H1 (cell line): ENCODE measurements around the gene MATR3. TPM values are rescaled to one million over a fixed set of nuclear protein-coding genes. Genes with fewer than 3 reads are reported as not detected.
A peak's percentile ranks its signal among the peaks of the same experiment; 100 is the strongest.

Experiments
- CTCF ChIA-PET: fragments of 300-600 bp; sonication (Branson Sonifier 250); formaldehyde crosslinking; loops from one replicate; lab custom pipeline; 2021; ENCODE audit not compliant: partially characterized antibody; lab: Charles Lee
- POLR2A ChIA-PET: fragments of 300-600 bp; sonication (Branson Sonifier 250); formaldehyde crosslinking; loops from one replicate; lab custom pipeline; 2021; ENCODE audit warnings: inconsistent platforms; ENCODE audit not compliant: partially characterized antibody; lab: Charles Lee
- DNase-seq, 2 experiments: peaks; one replicate each; pipeline versions ENCODE4 v3.0.0 to v3.0.0-alpha.2; 2010 to 2022; ENCODE audit warnings: low spot score in 2 of 2, low read depth in 1 of 2, mixed read lengths in 1 of 2
- FAIRE-seq: peaks from 2 replicates; lab custom pipeline; 2011; peaks lifted over from hg19 to GRCh38; lab: Jason Lieb, UNC
- H2AFZ ChIP-seq: 2 replicates; pipeline ENCODE4 v1.8.1; 2012; ENCODE audit warnings: low read length, inconsistent platforms
- H2AK5ac ChIP-seq: 2 replicates; pipeline ENCODE4 v1.6.1; 2013; ENCODE audit warnings: low read depth, low read length
- H2BK120ac ChIP-seq: replicated peaks from 2 replicates; pipeline ENCODE3; 2013; ENCODE audit warnings: low read depth, low read length, inconsistent platforms
- H2BK12ac ChIP-seq: 2 replicates; pipeline ENCODE4 v1.6.1; 2013; ENCODE audit warnings: low read depth, low read length
- H2BK15ac ChIP-seq: 2 replicates; pipeline ENCODE4 v1.6.1; 2013; ENCODE audit warnings: low read length
- H2BK20ac ChIP-seq: 2 replicates; pipeline ENCODE4 v1.6.1; 2013; ENCODE audit warnings: low read length
- H2BK5ac ChIP-seq: 2 replicates; pipeline ENCODE4 v1.6.1; 2013; ENCODE audit warnings: low read depth, low read length
- H3K14ac ChIP-seq: 2 replicates; pipeline ENCODE4 v1.6.1; 2013; ENCODE audit warnings: inconsistent platforms; ENCODE audit not compliant: insufficient read length
- H3K18ac ChIP-seq: 2 replicates; pipeline ENCODE4 v1.6.1; 2013; ENCODE audit warnings: low read length; ENCODE audit errors: extremely low read depth
- H3K23ac ChIP-seq: 2 replicates; pipeline ENCODE4 v1.6.1; 2013; ENCODE audit warnings: inconsistent platforms; ENCODE audit not compliant: insufficient read length
- H3K23me2 ChIP-seq: 2 replicates; pipeline ENCODE4 v1.6.1; 2013; ENCODE audit warnings: low read depth, low read length
- H3K27ac ChIP-seq: 2 replicates; pipeline ENCODE4 v1.6.1; 2011; ENCODE audit warnings: low read depth, low read length, inconsistent platforms
- H3K27me3 ChIP-seq, 4 experiments: replicated peaks in 1 of 4; 1 replicate in 1 of 4; 2 replicates in 3 of 4; pipeline versions ENCODE4 v1.6.1 to v1.8.1; 2011 to 2013; ENCODE audit warnings: low read length in 3 of 4, mild to moderate bottlenecking in 3 of 4, inconsistent platforms in 2 of 4, mixed read lengths in 2 of 4, moderate library complexity in 1 of 4; ENCODE audit not compliant: control insufficient read depth in 3 of 4, insufficient read depth in 3 of 4; ENCODE audit errors: extremely low read depth in 1 of 4
- H3K36me3 ChIP-seq, 4 experiments: 2 replicates each; pipeline versions ENCODE4 v1.6.1 to v1.8.1; 2011 to 2013; ENCODE audit warnings: mild to moderate bottlenecking in 4 of 4, low read length in 3 of 4, moderate library complexity in 2 of 4, control low read depth in 1 of 4, inconsistent platforms in 1 of 4; ENCODE audit not compliant: insufficient read depth in 4 of 4, control insufficient read depth in 2 of 4
- H3K4ac ChIP-seq: replicated peaks from 2 replicates; pipeline ENCODE3; 2013; ENCODE audit warnings: low read length, low read depth, mixed read lengths, inconsistent platforms; ENCODE audit not compliant: insufficient read length
- H3K4me1 ChIP-seq, 4 experiments: replicated peaks in 1 of 4; 1 replicate in 1 of 4; 2 replicates in 3 of 4; pipeline versions ENCODE4 v1.6.1 to v1.8.1; 2011 to 2013; ENCODE audit warnings: low read length in 3 of 4, inconsistent platforms in 2 of 4, mixed read lengths in 1 of 4; ENCODE audit not compliant: insufficient read depth in 4 of 4, control insufficient read depth in 3 of 4
- H3K4me2 ChIP-seq, 2 experiments: 2 replicates each; pipeline versions ENCODE4 v1.6.1 to v1.8.1; 2011 to 2013; ENCODE audit warnings: low read depth in 2 of 2, low read length in 2 of 2, control low read depth in 1 of 2, inconsistent platforms in 1 of 2, mild to moderate bottlenecking in 1 of 2; ENCODE audit not compliant: insufficient read depth in 1 of 2
- H3K4me3 ChIP-seq, 4 experiments: fragments of 200-600, 300-600 bp in 1 of 4; sonication (generic), shearing (Covaris generic), sonication (Bioruptor Twin) in 1 of 4; 2 replicates each; pipeline versions ENCODE4 v1.5.1 to v1.8.1; 2011 to 2016; ENCODE audit warnings: low read length in 4 of 4, low read depth in 3 of 4, control low read depth in 2 of 4, inconsistent platforms in 2 of 4, mild to moderate bottlenecking in 2 of 4, mixed read lengths in 1 of 4, moderate library complexity in 1 of 4; ENCODE audit not compliant: insufficient read depth in 2 of 4; ENCODE audit errors: extremely low read depth in 1 of 4
- H3K56ac ChIP-seq: replicated peaks from 2 replicates; pipeline ENCODE3; 2013; ENCODE audit warnings: low read depth, mild to moderate bottlenecking, mixed read lengths, low read length, inconsistent platforms; ENCODE audit not compliant: insufficient read length
- H3K79me1 ChIP-seq: 2 replicates; pipeline ENCODE4 v1.6.1; 2013; ENCODE audit warnings: low read depth, low read length, control low read depth
- H3K79me2 ChIP-seq, 2 experiments: 2 replicates each; pipeline versions ENCODE4 v1.6.1 to v1.8.1; 2012 to 2013; ENCODE audit warnings: low read length in 2 of 2, mild to moderate bottlenecking in 2 of 2, inconsistent platforms in 1 of 2; ENCODE audit not compliant: insufficient read depth in 2 of 2, control insufficient read depth in 1 of 2
- H3K9ac ChIP-seq, 4 experiments: replicated peaks in 1 of 4; 1 replicate in 1 of 4; 2 replicates in 3 of 4; pipeline versions ENCODE4 v1.6.1 to v1.8.1; 2011 to 2013; ENCODE audit warnings: low read depth in 3 of 4, low read length in 3 of 4, control low read depth in 2 of 4, mild to moderate bottlenecking in 2 of 4, moderate library complexity in 2 of 4, inconsistent platforms in 1 of 4; ENCODE audit errors: extremely low read depth in 1 of 4
- H3K9me3 ChIP-seq, 2 experiments: 2 replicates each; pipeline versions ENCODE4 v1.6.1 to v1.8.1; 2012 to 2013; ENCODE audit warnings: mild to moderate bottlenecking in 2 of 2, moderate library complexity in 2 of 2, control low read depth in 1 of 2, inconsistent platforms in 1 of 2, low read depth in 1 of 2, low read length in 1 of 2, mixed read lengths in 1 of 2; ENCODE audit not compliant: insufficient read depth in 2 of 2
- H4K20me1 ChIP-seq, 2 experiments: replicated peaks in 1 of 2; 2 replicates each; pipeline versions ENCODE3 to v1.8.1; 2011 to 2013; ENCODE audit warnings: inconsistent platforms in 2 of 2, low read length in 2 of 2, mild to moderate bottlenecking in 1 of 2; ENCODE audit not compliant: insufficient read depth in 2 of 2, control insufficient read depth in 1 of 2
- H4K5ac ChIP-seq: 2 replicates; pipeline ENCODE4 v1.6.1; 2013; ENCODE audit warnings: low read length, low read depth, mixed read lengths, inconsistent platforms; ENCODE audit not compliant: insufficient read length
- H4K8ac ChIP-seq: 2 replicates; pipeline ENCODE4 v1.8.0; 2013; ENCODE audit warnings: mild to moderate bottlenecking, moderate library complexity, low read length, inconsistent platforms; ENCODE audit not compliant: insufficient read depth; ENCODE audit errors: extremely low read depth
- H4K91ac ChIP-seq: replicated peaks from 2 replicates; pipeline ENCODE3; 2013; ENCODE audit warnings: low read length, mixed read lengths, inconsistent platforms; ENCODE audit not compliant: insufficient read length
- BCL11A ChIP-seq, 2 experiments: IDR thresholded peaks; one replicate each; pipeline ENCODE4 v1.6.1; 2011; ENCODE audit warnings: low read depth in 2 of 2, low read length in 2 of 2, mild to moderate bottlenecking in 2 of 2
- CBX5 ChIP-seq: fragments of 300-800, 300-1000 bp; sonication (generic); IDR thresholded peaks from 2 replicates; pipeline ENCODE4 v1.7.1; 2016; ENCODE audit warnings: antibody characterized with exemption, low read length, low read depth
- EP300 ChIP-seq, 2 experiments: IDR thresholded peaks; 1 replicate in 1 of 2; 2 replicates in 1 of 2; pipeline ENCODE4 v1.6.1; 2011 to 2012; ENCODE audit warnings: low read depth in 2 of 2, low read length in 2 of 2, mild to moderate bottlenecking in 2 of 2, borderline replicate concordance in 1 of 2, inconsistent platforms in 1 of 2, moderate library complexity in 1 of 2
- POLR2AphosphoS5 ChIP-seq: IDR thresholded peaks from 2 replicates; pipeline ENCODE4 v1.6.1; 2011; ENCODE audit warnings: low read depth, low read length
- RBBP5 ChIP-seq: IDR thresholded peaks from 2 replicates; pipeline ENCODE4 v1.7.1; 2012; ENCODE audit warnings: low read depth, mild to moderate bottlenecking, inconsistent platforms, low read length, moderate library complexity, borderline replicate concordance
- SP4 ChIP-seq: IDR thresholded peaks from 2 replicates; pipeline ENCODE4 v1.6.1; 2012; ENCODE audit warnings: low read length, inconsistent platforms
- SRF ChIP-seq: IDR thresholded peaks from 2 replicates; pipeline ENCODE4 v1.6.1; 2011; ENCODE audit warnings: mild to moderate bottlenecking, low read depth, low read length, moderate library complexity
- SUZ12 ChIP-seq: fragments of 200-600 bp; sonication (generic); IDR thresholded peaks from 2 replicates; pipeline ENCODE4 v1.6.1; 2012; ENCODE audit warnings: mild to moderate bottlenecking, inconsistent platforms, low read length, moderate library complexity, mixed read lengths
- TAF1 ChIP-seq: IDR thresholded peaks from 2 replicates; pipeline ENCODE4 v1.6.1; 2011; ENCODE audit warnings: mild to moderate bottlenecking, low read depth, low read length
- TAF7 ChIP-seq: optimal IDR thresholded peaks from 2 replicates; pipeline ENCODE3; 2011; ENCODE audit warnings: low read depth, mild to moderate bottlenecking, inconsistent platforms, low read length, moderate library complexity, borderline replicate concordance
- WGBS, 2 experiments: shearing (Covaris generic) in 1 of 2; methylation state at CpG; one replicate each; pipeline versions ENCODE4 v1.1.6 to v1.1.7; 2013 to 2015; ENCODE audit warnings: low lambda C conversion rate in 2 of 2, mixed read lengths in 2 of 2, inconsistent platforms in 1 of 2, low coverage in 1 of 2, missing lambda C conversion rate in 1 of 2; ENCODE audit not compliant: insufficient replicate concordance in 2 of 2, insufficient coverage in 1 of 2, insufficient read length in 1 of 2; ENCODE audit errors: extremely low coverage in 1 of 2, missing lambda C conversion rate in 1 of 2; 5-methylcytosine and 5-hydroxymethylcytosine counted together
- polyA plus RNA-seq, 7 experiments: library from polyadenylated mRNA; depleted of rRNA in 3 of 7; stranded (reverse) in 5 of 7; unstranded in 2 of 7; fragments of >200 nt in 5 of 7; fragments of 200-250 nt in 2 of 7; gene quantifications; 1 replicate in 5 of 7; 2 replicates in 1 of 7; 4 replicates in 1 of 7; pipeline versions ENCODE4 v1.2.1 to v1.2.3, GENCODE V29; 2011 to 2013; ENCODE audit warnings: missing spikeins in 2 of 7, mixed read lengths in 2 of 7
- total RNA-seq: library from RNA; stranded (reverse); fragmentation: NEBNext Ultra II Directional; extraction: Animal tissue kit (Norgen Biotek cat#: 25700); gene quantifications from 2 replicates; pipeline ENCODE4 v1.2.1, GENCODE V29; 2021
- TF ChIP-seq, protein P1 (sequence below): IDR thresholded peaks from 2 replicates; pipeline ENCODE4 v1.6.1; 2012; ENCODE audit warnings: inconsistent platforms

The MATR3 gene
- total and polyA plus RNA-seq, 2 of the 8 experiments (the other 6 are each of a cell fraction or from before 2014, with no cell fraction given), result 116 to 389 TPM

DNA sequence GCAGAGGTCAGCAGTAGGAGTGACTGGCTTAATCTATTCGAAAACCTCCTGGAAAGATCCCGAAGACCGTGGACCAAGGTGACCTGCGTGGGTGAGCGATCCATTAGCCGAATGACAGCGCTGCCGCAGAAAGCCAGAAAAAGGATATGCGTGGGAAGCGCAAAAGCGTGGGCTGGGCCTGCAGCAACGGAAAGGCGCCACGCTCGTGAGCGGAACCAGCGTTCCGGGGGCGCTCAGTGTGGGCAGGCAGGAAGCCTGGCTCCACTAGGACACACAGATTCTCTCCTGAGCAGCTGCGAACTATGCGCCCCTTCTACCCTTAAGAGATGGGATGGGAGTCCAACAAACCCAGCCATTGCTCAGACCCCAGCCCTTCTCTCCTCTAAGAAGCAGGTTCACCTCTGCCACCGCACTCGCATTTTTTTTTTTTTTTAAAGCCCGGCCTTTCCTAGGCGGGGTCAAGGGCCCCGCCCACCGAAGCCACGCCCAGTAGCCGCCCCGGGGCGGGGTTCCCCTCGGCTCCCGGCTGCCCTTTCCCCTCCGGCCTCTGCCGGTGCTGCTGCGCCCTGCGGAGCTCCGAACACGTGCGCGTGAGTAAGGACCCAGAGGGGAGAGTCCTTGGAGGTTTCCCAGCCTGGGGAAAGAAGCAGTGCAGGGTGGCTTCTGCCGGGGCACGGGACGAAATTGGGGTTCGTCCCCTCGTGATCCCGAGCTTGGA lies 19.8 kb upstream of the MATR3 start:
- Histone ChIP-seq H2AK5ac (0 out of 2 replicates have a peak overlapping the region, but pooled peaks have one; percentile 91), H4K20me1 (peaks cover 3 to 10% of the 10 kb centered on the region in 2 experiments), H4K5ac (peak overlapping the region; percentile 93), H3K23ac (no peak overlapping the region), H3K79me2 (peaks cover 4 to 46% of the 10 kb centered on the region in 2 experiments; a peak in 2 of 4 replicates), H3K14ac (peak overlapping the region; percentile 25), H3K23me2 (peaks cover 12% of the 10 kb centered on the region), H3K27me3 (no peaks in the 10 kb centered on the region), H3K56ac (peak overlapping the region; percentile 94), H3K36me3 (peaks cover 14 to 42% (median 31%) of the 10 kb centered on the region in 4 experiments), H2BK12ac (no peak overlapping the region; the same call in 1 of the 2 replicates), H3K9me3 (no peaks in the 10 kb centered on the region), H3K4me2 (peak overlapping the region; percentile 77 to 96), H3K4me3 (peak overlapping the region; percentile 90 to 100 (median 95)), H3K4ac (peak overlapping the region; percentile 96), H3K9ac (peak overlapping the region; percentile 93 to 97 (median 96)), H4K91ac (peak overlapping the region; percentile 97), H3K27ac (peak overlapping the region; percentile 92), H2BK15ac (0 out of 2 replicates have a peak overlapping the region, but pooled peaks have one; percentile 46), H2BK20ac (no peak overlapping the region), H2BK5ac (peak overlapping the region; percentile 89), H3K79me1 (no peaks in the 10 kb centered on the region), H2BK120ac (no peak overlapping the region), H3K4me1 (peaks cover 14 to 27% (median 22%) of the 10 kb centered on the region in 4 experiments), H2AFZ (peak overlapping the region; percentile 51; the same call in 1 of the 2 replicates), H3K18ac (peak overlapping the region; percentile 98), H4K8ac (peak overlapping the region; percentile 88; the same call in 1 of the 2 replicates)
- FAIRE-seq (no peak), DNase-seq (peak; percentile 82 to 97)
- 6% methylated on average over 35 of the region's 47 CpGs; no CpG with 5 or more reads in 1 of the 2 experiments for WGBS, 2 experiments
- ChIA-PET CTCF (interaction anchor here (1.0 to 2.4 kb wide), 4 partner anchors 20 to 458 kb away, joined by 3 to 10 read pairs (median 3); partner anchors contain the start of gene MATR3), POLR2A (interaction anchor here (0.6 to 51.1 kb wide), 19 partner anchors 8 to 902 kb away, joined by 3 to 1766 read pairs (median 4); partner anchors contain the start of genes HSPA9, MATR3 and PAIP2)
- TF ChIP-seq TAF7 (peak; percentile 99), EP300 (IDR thresholded peaks at IDR 0.05; ENCODE audit: borderline replicate concordance in 1 of 2, low read depth in 2 of 2, low read length in 2 of 2) (0 out of 3 replicates have a peak, but pooled peaks of 1 of the 2 experiments have one; percentile 5), TAF1 (peak; percentile 99), SRF (no peak), CBX5 (no peak), POLR2AphosphoS5 (peak; percentile 95), BCL11A (IDR thresholded peaks at IDR 0.05; ENCODE audit: low read depth in 2 of 2, low read length in 2 of 2) (no peak), RBBP5 (peak; percentile 49; the same call in 1 of the 2 replicates), SUZ12 (no peak), SP4 (peak; percentile 50; the same call in 1 of the 2 replicates)
- TF ChIP-seq, protein P1, sequence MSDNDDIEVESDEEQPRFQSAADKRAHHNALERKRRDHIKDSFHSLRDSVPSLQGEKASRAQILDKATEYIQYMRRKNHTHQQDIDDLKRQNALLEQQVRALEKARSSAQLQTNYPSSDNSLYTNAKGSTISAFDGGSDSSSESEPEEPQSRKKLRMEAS, result peak; percentile 98
